HuH-7 (cell line): ENCODE measurements around the gene TPRKB.
"Not testable (repeated sequence)": the region's sequence is repeated elsewhere in the genome, so short reads cannot be mapped to it uniquely, and the experiment has no call there.

Source experiments
- DNase-seq: peaks from one replicate; pipeline ENCODE4 v3.0.0; 2011; ENCODE audit warnings: low spot score

Gene TPRKB

GRCh38 chr2:73700131-73700611, 37.0 kb downstream of the TPRKB start:
- DNase-seq: no peak

- DNase-seq: no peak
Observed at GRCh38 chr2:73699437-73699836, 37.7 kb downstream of the TPRKB start.

- no peak for DNase-seq
Observed at GRCh38 chr2:73698101-73698500, 39.0 kb downstream of the TPRKB start.

GRCh38 chr2:73697606-73698005, 39.5 kb downstream of the TPRKB start:
- no peak for DNase-seq

- DNase-seq: not testable (repeated sequence)
Observed at GRCh38 chr2:73696985-73697384, 40.2 kb downstream of the TPRKB start.

GRCh38 chr2:73696521-73696920, 40.6 kb downstream of the TPRKB start:
- DNase-seq: not testable (repeated sequence)

GRCh38 chr2:73690372-73691088, 46.6 kb downstream of the TPRKB start:
- not testable (repeated sequence) for DNase-seq

GRCh38 chr2:73688494-73688893, 48.7 kb downstream of the TPRKB start:
- DNase-seq: not testable (repeated sequence)

GRCh38 chr2:73685764-73686438, 51.2 kb downstream of the TPRKB start:
- DNase-seq: no peak

- DNase-seq: not testable (repeated sequence)
Observed at GRCh38 chr2:73684905-73685304, 52.2 kb downstream of the TPRKB start.

- not testable (repeated sequence) for DNase-seq
Observed at GRCh38 chr2:73684325-73684724, 52.8 kb downstream of the TPRKB start.

- DNase-seq: not testable (repeated sequence)
Observed at GRCh38 chr2:73679951-73680571, 57.1 kb downstream of the TPRKB start.
